ENCODE data around the gene SMC5.
A peak's percentile ranks its signal among the peaks of the same experiment; 100 is the strongest.
"Not testable (repeated sequence)": the region's sequence is repeated elsewhere in the genome, so short reads cannot be mapped to it uniquely, and the experiment has no call there.

SMC5 gene

DNA sequence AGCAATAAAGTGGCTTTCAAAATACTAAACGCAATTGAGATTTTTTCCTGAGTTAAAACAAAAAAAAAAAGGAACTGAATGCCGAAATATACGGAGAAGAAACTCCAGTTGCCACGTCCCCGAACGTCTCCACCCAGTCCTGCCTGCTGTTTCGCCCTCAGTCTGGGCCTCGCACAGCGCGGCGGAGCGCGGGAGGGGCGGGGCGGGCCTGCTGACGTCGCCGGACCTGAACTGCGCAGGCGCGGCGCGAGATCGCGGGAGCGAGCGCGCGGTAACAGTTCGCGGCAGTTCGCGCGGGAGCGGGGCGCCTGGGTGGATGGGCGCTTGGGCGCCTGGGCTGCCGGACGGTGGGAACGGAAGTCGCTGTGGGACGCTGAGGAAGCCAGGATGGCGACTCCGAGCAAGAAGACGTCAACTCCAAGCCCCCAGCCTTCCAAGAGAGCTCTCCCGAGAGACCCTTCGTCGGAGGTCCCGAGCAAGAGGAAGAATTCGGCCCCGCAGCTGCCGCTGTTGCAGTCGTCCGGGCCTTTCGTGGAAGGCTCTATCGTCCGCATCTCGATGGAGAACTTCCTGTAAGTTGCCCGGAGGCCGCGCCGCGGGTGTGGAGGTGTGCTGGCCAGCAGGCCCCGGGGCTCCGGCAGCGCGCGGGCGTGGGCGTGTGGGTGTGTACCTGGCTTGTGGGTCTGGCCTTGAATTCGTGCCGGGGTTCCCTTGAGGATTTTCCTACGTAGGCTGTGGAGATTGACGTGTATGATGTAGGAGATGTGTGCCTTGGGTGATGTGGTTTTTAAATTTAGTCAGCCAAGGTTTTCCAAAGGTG lies at the start of gene SMC5:
Gene SMC5, plus strand, starts transcription at position 287 of the 820 bp plus-strand sequence. Its CDS starts 101 bp downstream, at position 388.
- peak; percentile 85 to 88 for DNase-seq (ENCODE audit: low read depth in 2 of 2)

DNA sequence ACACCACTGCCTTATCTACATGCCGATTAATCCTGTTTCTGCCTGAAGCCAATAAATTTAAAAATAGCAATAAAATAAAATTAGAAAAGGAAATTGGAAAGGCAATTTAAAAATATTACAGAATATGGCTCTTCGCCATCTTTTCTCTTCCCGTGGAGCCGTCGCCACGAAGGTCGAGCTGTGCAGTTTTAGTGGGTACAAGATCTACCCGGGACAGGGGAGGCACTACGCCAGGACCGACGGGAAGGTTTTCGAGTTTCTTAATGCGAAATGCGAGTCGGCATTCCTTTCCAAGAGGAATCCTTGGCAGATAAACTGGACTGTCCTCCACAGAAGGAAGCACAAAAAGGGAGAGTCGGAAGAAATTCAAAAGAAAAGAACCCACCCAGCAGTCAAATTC lies 41.7 kb upstream of the SMC5 start:
- no peak for DNase-seq (ENCODE audit: low read depth in 2 of 2)

DNA sequence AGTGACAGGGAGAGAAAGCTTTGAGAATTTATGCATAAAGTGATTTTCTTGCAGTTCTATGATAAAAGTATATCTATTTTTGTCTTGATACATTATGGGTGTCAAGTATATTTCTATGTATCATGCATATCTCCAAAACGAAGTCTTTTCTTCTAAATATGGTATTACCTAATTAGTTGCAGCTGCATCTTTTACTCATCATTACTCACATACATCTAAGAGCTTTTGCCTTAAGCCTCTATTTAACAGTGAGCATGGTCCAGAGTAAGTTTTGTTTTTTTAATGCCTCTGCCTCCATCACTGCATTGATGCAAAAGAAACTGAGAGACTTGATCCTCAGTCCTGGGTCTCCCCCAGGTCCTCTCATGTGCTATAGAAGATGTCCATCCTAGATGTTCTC lies 40.0 kb upstream of the SMC5 start:
- DNase-seq (ENCODE audit: low read depth in 2 of 2): peak; percentile 52 to 54

DNA sequence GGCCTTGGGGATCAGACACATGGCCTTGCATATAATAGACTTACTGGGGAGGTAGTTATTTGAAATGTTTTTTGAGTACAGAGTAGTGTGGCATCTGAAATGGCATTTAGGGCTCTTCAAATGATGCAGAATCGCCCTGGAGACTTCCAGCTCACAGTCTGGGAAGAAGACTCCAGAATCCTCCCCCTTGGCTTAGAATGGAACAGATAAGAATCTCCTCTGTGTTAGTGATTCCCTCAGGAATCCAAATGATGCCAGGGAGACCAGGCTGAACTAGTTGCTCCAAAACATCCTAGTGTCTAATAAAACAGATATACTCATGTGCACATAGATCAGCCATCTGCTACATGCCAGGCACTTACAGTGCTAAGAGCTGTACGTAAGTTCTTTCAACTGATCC lies 38.6 kb upstream of the SMC5 start:
- no peak for DNase-seq (ENCODE audit: low read depth in 2 of 2)

DNA sequence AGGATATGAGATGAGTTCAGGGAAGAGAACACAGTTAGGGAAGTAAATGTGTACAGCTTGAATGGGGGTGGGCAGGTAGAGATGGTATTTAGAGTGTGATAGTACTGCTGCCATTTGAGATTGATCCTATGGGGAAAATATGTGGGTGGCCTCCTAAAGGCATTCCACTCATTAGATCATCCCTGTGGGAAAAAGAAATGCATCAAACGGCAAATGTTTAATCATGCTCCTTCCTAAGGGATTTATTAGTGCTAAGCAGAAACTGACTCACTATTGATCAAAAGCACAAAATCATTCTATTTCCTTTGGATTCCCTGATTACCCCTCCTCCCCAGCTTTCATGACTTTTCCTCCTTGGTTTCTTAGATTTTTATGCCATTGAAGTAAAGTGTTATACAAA lies 36.4 kb upstream of the SMC5 start:
- DNase-seq (ENCODE audit: low read depth in 2 of 2): peak in 1 of 2 experiments; percentile 26

DNA sequence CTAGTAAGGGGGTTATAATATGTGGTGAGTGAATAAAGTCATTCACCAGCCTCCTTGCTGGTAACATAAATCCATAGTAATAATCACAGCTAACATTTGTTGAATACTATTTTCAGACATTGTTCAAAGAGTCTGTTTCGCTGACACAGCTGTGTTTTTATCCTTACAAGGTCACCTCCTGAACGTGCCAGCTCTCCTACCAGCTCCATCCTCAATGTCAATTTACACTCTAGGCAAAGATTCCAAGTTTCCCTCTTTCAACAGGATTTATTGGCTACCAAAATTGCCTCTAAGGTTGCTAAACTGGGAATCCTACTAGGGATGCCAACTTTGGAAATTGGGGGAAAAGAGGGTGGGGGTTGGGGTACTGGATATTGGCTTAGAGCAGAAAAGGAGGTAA lies 30.7 kb upstream of the SMC5 start:
- DNase-seq (ENCODE audit: low read depth in 2 of 2): no peak

DNA sequence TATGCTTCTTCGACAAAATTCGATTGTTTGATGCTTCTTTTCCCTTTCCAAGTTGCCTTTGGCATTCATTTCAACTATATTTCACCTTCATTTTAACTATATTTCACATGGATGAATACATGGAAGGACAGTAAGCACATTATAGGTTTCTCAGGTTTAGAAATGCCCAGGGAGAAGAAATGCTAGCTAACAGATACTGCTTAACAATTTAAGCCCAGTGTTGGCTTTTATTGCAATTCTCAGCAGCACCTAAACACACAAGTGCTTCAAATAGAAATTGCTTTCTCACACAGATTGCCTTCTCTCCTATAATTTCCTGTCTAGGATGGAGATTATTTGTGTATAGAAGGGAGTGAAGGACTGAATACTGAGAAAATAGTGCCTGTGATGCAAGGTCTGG lies 30.2 kb upstream of the SMC5 start:
- no peak for DNase-seq (ENCODE audit: low read depth in 2 of 2)

DNA sequence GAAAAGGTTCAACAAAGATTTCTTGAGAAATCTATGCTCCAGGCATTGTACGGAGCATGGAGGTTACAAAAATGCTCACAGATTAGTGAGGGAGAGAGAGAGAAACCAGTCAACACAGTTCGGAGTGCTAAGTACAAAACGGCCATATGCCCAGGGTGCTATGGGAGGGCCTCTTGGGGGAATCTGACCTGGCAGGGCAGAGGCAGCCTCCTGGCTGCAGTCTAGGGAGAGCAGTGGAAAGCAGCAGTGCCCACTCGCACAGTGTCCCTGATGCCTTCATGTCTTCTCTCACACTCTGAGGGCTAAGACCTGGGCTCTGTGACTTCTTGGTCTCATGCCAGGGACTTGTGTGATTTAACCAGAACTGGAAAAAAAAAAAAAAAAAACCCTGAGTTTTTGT lies 29.8 kb upstream of the SMC5 start:
- no peak for DNase-seq (ENCODE audit: low read depth in 2 of 2)

DNA sequence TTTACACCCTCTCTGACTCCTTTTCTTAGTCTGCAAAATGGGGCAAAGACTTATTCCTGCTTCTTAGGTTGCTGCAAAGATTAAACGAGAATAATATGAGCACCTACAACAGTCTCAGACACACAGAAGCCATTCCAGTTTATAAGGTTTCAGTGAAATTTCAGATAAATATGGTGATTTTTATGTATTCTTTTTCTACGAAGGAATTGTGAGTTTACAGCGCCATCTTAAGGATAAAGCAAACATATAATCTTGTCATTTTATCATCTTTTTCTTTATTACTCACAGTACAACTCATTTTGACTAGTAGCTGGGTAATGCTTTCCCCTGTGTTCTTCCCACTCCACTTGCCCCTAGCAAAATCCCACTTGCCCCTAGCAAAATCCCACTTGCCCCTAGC lies 29.2 kb upstream of the SMC5 start:
- DNase-seq (ENCODE audit: low read depth in 2 of 2): peak; percentile 26 to 30

DNA sequence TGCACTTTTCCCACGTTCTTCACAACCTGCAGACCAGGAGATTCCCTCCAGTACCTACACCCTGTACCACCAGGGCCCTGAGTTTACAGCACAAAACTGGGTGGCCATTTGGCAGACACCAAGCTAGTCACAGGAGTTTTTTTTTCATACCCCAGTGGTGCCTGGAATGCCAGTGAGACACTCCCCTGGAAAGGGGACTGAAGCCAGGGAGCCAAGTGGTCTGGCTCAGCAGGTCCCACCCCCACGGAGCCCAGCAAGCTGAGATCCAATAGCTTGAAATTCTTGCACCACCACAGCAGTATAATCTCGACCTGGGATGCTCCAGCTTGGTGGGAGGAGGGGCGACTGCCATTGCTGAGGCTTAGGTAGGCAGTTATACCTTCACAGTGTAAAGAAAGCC lies 26.3 kb upstream of the SMC5 start:
- no peak for DNase-seq (ENCODE audit: low read depth in 2 of 2)

DNA sequence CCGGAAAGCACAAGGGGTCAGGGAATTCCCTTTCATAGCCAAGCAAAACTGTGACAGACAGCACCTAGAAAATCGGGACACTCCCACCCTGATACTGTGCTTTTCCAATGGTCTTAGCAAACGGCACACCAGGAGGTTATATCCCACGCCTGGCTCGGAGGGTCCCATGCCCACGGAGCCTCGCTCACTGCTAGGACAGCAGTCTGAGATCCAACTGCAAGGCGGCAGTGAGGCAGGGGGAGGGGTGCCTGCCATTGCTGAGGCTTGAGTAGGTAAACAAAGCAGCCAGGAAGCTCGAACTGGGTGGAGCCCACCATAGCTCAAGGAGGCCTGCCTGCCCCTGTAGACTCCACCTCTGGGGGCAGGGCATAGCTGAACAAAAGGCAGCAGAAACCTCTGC lies 24.6 kb upstream of the SMC5 start:
- not testable (repeated sequence) for DNase-seq (ENCODE audit: low read depth in 2 of 2)

DNA sequence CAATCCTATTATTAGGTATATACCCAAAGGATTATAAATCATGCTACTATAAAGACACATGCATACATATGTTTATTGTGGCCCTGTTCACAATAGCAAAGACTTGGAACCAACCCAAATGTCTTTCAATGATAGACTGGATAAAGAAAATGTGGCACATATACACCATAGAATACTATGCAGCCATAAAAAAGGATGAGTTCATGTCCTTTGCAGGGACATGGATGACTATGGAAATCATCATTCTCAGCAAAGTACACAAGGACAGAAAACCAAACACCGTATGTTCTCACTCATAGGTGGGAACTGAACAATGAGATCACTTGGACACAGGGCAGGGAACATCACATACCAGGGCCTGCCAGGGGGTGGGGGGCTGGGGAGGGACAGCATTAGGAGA lies 12.8 kb upstream of the SMC5 start:
- not testable (repeated sequence) for DNase-seq (ENCODE audit: low read depth in 2 of 2)

DNA sequence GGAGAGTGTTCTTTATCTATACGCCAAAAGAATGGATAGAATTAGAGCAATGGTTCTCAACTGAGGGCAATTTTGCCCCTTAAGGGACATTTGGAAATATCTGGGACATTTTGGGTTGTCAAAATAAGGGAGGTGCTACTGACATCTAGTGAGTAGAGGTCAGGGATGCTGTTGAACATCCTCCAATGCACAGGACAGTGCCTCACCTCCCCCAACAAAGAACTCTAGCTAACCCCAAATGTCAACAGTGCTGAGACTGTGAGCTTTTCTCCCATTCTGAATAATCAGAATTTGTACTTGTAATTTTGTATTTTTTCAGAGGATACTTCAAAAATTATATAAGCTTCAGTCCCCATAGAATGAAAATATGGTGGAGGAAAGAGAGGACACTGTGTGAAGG lies 8.6 kb upstream of the SMC5 start:
- DNase-seq (ENCODE audit: low read depth in 2 of 2): no peak

DNA sequence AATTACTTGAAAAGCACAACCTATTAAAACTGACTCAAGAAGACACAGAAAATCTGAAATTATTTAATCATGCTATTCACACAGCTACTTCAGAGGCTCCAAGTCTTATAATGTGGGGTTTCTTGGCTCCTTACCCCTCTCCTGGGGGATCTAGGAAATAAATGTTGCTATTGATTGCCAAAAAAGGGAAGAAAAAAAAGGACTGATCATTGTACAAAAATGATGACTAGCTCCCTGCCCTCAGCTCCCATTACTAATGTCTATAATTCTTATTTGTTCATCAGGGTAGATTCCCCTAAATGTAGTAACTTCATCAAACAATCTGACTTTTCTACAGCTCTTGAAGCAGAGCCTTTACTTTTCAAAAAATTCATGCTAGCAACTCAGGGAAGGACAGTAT lies 3.3 kb upstream of the SMC5 start:
- peak; percentile 52 to 59 for DNase-seq (ENCODE audit: low read depth in 2 of 2)

DNA sequence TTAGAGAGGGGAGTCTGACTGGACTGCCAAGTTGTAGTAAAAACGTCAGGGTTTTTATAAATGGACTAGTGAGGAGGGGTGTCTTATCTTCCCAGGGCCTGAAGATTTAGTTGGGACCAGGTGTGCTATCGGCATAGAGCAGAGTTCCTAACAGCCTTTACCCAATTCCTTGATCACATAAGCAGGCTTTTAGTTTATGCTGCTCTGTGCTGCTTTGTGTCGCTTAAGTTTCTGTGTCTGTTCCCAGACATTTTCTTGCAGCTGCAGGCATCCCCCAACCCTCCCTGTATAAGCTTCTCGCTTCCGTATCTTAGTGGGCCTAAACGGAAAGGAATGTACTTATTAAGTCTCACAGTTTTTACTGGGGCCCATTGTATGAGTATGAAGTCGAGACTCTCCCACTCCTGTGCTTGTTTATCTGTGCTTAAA lies 2.6 kb upstream of the SMC5 start:
- DNase-seq (ENCODE audit: low read depth in 2 of 2): peak; percentile 73

DNA sequence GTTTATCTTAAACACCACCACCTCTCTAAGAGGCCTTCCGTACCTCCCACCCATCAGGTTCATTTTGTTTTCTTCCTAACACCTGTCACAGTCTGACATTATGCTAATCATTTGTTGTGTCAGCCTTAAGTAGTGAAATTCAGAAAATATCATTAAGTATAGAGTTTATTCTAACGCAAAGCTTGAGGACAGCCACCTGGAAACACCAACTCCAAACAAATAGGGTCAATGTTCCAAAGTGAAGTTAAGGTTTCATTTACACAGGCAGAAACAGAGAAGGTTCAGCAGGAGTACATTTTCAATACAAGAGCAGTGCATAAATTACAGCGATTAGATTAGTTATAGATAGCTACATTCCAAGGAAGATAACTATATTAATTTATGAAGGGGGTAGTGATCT lies 1.3 kb upstream of the SMC5 start:
- DNase-seq (ENCODE audit: low read depth in 2 of 2): no peak

DNA sequence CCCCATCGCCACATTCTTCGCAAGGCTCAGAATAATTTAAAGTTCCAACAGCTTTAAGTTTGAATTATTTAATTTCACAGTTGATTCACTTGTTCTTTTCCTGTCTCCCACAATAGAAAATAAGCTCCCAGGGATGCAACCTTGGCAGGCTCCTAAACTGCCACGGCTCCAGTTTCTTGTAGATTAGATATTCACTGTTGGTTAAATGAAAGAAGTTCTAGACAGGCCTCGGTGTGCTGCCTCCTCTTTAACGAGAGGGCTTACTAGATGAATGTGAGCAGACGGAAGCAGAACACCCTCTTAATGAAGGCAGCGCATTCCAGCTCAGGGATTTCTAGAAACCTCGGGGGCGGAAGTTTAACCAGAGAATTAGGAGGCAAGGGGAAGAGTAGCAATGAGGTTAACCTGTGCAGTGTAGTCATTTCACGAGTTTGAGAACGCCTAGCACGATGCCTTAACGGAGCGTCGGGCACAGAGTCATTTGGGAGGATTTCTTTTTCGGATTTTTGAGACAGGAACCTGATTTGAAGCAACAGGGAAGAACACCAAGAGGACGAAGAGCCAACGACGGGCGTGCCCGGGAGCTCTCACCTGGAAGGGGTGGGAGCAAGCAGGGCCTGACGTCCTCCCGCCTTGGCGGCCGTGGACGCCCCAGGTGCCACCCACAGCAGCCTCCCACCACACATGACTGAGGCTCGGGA lies 637 bp upstream of the SMC5 start:
- peak; percentile 43 to 55 for DNase-seq (ENCODE audit: low read depth in 2 of 2)

DNA sequence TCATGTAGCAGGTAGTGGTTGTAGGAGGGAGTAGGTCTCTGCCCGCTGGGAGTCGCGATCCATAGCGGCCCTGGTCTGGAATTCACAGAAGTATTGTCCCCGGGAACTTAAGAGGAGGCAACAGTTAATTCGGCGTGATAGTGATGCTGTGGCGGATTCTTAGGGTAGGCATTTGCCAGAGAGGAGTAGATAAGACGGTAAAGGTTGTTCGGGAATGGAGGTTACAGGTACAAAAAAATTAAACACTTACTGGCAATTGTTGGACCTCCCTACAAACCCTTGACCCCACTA lies 679 bp downstream of the SMC5 start:
- DNase-seq (ENCODE audit: low read depth in 2 of 2): no peak

DNA sequence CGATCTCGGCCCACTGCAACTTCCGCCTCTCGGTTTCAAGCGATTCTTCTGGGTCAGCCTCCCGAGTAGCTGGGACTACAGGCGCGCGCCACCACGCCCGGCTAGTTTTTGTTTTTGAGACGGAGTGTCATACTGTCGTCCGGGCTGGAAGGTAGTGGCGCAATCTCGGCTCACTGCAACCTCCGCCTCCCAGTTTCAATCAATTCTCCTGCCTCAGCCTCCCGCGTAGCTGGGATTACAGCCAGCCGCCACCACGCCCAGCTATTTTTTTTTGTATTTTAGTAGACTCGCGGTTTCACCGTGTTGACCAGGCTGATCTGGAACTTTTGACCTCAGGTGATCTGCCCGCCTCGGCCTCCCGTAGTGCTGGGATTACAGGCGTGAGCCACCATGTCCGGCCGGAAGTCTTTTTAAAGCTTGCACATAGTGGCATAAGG lies 1.2 kb downstream of the SMC5 start:
- DNase-seq (ENCODE audit: low read depth in 2 of 2): no peak

DNA sequence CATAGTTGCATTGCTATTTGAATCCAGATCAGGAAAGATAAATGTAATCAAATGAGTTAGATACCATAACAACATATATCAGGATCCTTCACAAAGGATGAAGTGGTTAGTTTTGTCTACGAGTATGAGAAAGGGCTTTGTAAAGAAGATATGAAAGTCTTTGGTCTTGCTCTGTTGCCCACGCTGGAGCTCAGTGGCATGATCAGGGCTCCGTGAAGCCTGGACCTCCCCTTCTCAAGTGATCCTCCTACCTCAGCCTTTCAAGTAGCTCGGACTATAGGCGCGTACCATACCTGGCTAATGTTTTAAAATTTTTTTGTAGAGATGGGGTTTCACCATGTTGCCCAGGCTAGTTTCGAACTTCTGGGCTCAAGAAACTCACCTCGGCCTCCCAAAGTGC lies 1.8 kb downstream of the SMC5 start:
- no peak for DNase-seq (ENCODE audit: low read depth in 2 of 2)

DNA sequence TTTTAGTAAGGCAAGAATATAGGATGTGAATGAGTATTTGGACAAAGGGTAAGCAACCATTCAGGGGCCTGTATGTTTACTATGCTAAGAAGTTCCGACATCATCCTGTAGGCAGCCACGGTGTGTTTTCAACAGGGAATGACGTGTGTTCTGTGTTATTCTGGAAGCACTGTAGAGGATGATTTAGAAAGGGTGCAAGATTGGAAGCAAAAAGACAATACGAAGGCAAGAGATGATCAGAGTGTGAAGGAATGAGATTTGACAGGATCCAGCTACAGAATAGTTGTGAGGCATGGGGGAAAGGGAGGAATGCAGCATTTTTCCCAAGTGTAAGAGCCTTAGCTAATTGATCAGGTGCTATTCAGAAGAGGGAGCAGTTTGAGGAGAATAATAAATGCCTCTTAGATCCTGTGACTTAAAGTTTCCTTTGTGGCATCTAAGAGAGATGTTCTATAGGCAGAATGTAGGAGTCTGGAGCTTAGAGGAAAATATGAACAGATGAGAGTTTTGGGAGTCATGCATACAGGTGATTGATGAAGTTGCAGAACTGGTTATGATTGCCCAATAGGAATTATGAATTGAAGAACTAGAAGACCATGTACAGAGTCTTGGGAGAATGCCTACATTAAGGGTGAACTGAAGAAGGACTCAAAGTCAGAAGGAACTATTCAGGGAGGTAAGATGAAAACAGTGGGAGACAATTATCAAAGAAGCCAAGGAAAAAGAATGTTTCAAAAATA lies 2.5 kb downstream of the SMC5 start:
- no peak for DNase-seq (ENCODE audit: low read depth in 2 of 2)

DNA sequence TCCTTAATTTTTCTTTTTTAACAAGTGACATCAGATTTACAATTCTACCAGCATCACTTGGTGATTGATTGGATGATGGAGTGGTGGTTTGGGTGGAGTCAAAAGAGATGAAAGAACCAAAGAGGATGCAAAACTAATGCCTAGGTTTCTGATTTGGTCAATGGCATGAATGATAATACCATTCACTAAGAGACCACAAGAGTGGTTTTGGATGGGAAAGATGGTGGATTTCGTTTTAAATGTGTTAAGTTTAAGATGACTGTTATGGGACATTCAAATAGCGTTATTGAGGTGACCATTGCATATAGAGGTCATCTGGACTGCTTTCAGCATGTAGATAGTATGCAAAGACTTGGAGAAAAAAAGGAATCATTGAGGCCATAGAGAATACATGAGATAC lies 3.6 kb downstream of the SMC5 start:
- no peak for DNase-seq (ENCODE audit: low read depth in 2 of 2)

DNA sequence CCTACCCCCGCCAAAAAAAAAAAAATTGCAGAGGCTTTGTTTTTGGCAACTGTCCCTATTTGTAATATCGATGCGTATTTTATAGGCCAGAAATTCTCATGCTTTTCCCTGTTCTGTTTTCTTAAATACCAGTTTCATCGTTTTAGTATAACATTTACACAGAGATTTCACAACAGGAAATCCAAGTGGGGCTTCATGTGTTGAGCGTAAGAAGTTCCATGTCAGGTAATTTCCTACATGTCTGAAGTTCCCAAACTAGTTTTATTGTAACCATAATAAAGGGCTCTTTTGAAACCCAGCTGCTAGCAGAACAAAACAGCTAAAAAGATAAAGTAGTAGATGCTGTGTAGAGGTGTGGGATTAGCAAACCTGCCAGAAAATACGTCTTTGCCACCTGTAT lies 4.2 kb downstream of the SMC5 start:
- DNase-seq (ENCODE audit: low read depth in 2 of 2): no peak

Measured in fibroblast of skin of left quadriceps (primary cell).